Stimulated activated CD8-positive, alpha-beta memory T cell treated with anti-CD3 and anti-CD28 coated beads, Interleukin-12 subunit alpha, Interleukin-12 subunit beta, amount 100 ng/mL, for 24 hours (primary cell): ENCODE data around the gene NCF4.

Experiments used
- DNase-seq: peaks from one replicate; pipeline ENCODE4 v3.0.0-alpha.2; 2020; ENCODE audit errors: extremely low read depth

Gene NCF4

DNA sequence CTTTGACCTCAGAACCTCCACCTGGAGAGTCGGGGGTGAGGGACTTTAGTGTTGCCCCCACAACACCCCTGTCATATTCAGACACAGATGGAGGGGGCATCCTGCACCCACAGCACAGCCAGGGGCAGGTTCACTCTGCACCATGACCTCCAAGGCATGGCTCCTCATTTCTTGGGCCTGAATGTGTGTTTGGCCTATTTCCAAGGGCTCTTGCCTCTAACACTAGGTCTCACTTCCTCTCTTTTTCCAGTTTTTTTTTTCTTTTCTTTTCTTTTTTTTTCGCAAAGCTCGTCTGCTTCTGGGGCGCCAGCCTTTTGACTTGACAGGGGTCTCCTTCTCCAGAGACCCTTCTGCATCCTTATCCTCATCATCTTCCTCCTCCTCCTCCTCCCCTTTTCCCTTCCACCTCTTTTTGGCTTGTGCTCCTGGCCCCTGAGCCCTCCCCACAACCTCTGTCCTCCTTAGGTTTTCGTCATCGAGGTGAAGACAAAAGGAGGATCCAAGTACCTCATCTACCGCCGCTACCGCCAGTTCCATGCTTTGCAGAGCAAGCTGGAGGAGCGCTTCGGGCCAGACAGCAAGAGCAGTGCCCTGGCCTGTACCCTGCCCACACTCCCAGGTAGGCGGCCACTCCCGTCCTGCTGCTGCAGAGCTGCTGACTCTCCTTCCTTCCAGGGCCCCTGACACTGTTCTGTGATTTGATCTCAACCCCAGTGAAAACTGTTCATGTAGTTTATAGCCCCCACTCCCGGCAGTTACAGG is 3.8 kb downstream of the NCF4 start:
- DNase-seq = no peak

DNA sequence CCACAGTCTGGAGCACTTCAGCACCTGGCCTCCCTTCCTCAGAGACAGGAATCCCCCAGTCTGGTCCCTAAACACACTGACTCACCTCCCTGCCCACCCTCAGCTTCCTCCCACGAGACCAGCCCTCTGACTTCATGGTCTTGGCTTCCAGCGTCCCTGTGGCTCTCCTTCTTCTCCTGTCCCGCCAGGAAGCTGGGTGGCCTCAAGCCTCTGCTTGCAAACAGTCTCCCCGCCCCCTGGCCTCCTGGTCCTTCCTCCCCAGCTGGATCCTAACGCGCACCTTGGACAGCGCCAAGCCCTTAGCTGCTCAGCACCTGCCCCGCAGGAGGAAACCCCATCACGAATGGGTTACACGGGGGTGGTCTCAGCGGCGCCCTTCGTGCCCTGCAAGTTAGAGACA is 4.5 kb downstream of the NCF4 start:
- DNase-seq = no peak

DNA sequence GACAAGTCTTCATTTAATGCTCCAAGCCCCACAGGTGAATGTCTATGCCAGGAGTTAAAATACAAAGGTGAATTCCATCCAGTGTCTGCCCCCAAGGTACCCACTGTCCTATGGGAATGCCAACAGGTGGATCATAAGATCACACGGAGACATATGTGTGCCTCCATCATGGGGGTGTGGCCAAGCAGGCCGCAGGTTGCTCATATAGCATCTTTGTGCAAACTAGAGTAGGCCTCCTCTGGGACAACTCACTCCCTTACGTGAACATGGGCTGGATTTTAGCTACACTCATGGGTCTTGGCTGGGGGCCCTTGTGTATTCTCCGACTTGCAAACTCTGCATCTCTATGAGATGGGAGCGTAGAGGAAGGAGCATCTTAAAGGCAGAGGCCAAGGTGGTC is 6.9 kb downstream of the NCF4 start:
- DNase-seq = no peak

DNA sequence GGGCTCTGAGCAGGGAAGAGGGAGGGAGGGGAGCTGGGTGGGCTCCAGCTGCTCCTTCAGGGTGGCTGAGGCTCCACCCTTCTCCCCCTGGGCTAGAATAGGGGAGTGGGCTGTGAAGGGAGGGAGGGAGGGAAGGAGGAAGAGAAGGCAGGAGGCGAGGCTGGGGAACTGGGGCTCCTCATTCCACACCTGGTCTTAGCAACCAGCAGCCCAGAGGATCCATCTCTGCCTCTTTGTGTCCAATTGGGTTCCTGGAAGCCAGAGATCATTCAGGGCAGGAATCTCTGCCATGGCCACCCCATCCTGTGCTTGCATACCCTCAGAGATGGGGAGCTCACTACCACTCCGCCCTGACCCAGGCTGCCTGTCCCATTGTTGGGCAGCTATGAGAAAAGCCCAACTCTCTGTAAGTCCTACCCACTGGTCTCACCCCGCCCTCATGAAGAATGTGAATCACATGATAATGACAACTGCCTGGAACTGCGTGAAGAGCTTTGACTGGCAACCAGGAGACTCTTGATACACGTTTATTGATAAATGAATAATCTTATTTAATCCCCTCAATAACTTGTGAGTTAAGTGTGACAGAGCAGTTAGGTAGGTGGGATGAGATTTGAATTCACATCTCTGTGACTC is 7.9 kb downstream of the NCF4 start:
- DNase-seq = no peak

DNA sequence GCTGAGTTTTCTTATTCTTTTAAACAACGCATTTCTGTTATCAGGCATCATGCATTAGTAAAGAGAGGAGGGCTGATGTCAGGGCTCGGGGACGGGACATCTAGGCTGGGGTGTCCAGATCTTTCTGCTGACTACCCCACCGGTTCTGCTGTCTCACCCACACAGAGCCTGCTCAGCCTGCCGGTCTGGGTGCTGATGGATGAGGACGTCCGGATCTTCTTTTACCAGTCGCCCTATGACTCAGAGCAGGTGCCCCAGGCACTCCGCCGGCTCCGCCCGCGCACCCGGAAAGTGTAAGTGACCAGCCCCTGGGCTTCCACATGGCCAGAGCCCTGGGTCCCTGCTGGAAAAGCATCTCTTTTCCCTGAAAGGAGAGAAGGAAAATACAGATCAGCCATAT is 9.4 kb downstream of the NCF4 start:
- DNase-seq = no peak

DNA sequence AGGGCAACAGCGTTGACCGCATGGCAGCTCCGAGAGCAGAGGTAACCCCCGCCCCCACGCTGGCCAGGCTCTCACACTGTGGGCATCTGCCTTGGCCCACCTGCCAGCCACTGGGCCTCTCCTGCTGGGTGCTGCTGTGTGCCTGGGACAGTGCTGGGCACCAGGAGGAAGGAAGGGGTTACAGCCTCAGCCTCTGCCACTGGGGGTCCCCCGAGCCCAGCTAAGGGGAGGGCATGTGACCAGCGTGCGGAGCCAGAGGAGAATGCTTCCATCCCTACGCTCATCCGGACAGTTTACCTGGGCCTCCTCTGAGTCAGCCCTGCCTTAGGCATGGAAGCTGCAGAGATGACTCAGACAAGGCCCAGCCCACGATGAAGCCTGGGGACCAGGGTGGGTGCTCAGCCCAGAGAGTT is 10.9 kb downstream of the NCF4 start:
- DNase-seq = no peak

DNA sequence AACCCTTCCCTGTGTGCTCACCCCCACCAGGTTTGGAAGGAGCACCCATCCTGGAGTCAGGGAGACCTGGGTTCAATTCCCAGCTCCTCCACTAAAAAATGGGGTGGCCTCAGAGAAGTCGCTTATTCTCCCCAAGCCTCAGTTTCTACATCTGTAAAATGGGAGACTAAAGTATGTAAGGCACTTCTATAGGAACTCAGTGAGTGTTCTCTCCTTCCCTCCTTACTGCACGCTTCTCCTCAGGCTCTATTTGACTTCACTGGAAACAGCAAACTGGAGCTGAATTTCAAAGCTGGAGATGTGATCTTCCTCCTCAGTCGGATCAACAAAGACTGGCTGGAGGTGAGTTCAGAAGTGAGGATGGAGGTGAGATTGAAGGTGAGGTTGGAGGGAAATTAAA is 11.3 kb downstream of the NCF4 start:
- no peak for DNase-seq

DNA sequence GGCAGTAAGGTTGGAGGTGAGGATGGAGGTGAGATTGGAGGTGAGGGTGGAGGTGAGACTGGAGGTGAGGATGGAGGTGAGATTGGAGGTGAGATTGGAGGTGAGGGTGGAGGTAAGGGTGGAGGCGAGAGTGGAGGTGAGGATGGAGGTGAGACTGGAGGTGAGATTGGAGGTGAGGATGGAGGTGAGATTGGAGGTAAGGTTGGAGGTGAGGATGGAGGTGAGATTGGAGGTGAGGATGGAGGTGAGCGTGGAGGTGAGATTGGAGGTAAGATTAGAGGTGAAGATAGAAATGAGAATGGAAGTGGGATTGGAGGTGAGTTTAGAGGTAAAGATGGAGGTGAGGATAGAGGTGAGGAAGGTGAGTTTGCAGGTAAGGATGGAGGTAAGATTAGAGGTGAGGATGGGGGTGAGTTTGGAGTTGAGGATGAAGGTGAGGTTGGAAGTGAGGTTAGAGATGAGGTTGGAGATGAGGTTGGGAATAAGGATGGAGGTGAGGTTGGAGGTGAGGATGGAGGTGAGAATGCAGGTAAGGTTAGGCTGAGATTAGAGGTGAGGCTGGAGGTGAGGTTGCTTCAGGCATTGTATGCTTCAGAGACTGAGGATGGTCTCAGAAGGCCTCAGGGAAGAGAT is 12.2 kb downstream of the NCF4 start:
- no peak for DNase-seq

DNA sequence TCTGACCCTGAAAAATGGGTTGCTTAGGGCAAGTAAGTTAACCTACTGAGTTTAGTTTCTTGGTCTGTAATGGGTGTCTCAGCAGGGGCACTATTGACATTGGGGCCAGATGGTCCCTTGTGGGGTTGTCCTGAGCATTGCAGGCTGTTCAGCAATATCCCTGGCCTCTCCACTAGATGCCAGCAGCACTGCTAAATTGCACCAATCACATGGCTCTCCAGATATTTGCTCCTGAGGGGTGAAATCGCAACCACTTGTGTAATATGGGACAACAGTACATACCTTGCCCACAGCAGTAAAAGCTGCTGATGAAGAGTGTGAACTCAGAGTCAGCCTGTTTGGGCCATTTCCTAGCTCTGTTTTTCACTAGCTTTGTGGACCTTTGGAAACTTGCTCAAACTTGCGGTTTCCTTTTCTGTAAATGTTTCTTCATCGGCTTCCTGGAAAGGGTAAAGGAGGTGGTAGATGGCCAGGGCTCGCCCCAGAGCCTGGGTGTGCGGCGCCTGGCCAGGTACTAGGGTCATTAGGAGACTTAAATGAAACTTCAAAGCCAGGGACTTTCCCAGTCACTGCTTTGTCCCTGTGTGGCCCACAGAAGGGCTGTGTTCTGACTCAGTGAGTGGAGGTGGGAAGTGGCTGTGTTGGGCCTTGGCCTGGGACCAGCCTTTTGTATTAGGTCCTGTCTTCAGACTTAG is 13.0 kb downstream of the NCF4 start:
- DNase-seq = no peak

DNA sequence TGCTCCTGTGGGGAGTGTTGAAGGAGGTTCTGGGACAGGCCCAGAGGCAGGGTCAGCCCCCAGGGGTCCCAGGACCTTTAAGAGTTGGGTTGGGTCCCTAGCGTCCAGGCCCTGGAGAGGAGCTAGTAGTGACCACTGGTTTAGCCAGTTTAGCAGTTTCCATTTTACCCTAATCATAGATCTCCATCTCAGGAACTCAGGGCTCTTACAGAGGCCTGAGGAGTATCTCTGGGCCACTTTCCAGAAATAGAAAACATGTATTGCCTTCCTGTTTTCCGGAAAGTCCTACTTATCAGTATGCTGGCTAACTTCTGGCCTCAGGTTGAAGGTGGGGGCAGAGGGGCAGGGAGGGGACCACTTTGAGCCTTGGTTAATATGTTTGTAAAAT is 13.5 kb downstream of the NCF4 start:
- no peak for DNase-seq

DNA sequence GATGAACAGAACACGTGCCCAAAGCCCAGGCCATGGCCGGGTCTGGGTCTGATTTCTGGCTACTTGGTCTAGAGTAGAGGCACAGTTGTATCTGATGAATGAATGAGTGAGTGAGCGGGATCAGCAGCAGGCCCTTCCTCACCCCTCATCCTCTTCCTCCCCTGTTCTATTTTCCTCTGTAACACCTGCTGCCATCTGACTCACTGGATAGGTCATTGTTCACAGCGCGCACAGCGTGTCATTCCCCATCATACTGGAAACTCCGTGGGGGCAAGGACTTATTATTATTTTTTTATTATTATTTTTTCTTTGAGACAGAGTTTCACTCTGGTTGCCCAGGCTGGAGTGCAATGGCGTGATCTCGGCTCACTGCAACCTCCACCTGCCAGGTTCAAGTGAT is 13.9 kb downstream of the NCF4 start:
- DNase-seq = no peak

DNA sequence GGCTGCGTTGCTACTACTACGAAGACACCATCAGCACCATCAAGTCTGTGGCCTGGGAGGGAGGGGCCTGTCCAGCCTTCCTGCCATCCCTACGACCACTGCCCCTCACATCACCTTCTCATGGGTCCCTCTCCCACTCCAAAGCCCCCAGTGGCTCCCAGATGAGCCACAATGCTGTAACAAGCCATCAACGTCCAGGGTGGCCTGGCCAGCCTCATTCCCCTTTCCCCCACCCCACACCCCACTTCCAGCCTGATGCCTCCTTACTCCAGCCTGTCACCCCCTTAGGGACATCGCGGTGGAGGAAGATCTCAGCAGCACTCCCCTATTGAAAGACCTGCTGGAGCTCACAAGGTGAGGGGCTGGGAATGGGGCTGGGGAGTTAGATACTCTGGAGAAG is 14.9 kb downstream of the NCF4 start:
- no peak for DNase-seq

DNA sequence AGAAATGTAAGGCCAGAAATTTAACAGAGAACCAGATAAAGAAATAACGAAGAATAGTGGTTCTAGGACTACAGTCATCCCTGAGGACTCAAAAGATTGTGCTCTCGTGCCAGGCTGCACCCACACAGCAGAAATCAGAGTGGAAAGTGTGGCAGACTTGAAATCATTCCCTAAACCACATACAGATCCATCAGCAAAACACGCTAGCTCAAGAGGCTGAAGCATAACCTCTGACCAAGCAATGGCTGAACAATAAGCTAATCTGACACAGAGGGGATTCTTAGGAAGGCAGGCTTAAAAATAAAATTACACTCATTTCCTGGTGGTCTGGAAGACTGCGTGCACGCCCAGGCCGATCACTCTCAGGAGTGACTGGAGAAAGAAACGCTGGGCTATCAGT is 19.0 kb downstream of the NCF4 start:
- no peak for DNase-seq

DNA sequence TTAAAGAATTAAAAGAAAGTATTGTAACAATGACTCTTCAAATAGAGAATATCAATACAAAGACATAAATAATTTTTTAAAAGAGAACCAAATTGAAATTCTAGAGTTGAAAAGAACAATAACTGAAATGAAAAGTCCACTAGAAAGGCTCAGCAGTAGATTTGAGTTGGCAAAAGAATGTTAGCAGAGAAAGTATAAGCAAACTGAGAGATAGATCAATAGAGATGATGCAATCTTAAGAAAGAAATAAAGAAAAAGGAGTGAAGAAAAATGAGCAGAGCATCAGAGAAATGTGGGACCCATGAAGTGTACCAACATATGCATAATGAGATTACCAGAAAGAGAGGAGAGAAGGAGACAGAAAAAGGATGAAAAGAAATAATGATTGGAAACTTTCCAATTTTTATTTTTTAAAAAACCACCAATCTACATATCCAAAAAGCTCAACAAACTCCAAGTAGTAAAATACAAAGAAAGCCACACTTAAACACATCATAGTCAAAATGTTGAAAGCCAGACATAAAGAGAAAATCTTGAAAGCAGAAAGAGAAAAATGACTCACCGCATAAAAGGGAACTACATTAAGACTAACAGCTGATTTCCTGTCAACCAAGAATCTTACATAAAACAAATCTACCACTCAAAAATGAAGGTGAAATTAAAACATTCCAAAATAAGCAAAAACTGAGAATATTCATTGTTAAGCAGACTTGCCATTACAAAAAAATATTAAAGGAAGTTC is 20.9 kb downstream of the NCF4 start:
- no peak for DNase-seq

DNA sequence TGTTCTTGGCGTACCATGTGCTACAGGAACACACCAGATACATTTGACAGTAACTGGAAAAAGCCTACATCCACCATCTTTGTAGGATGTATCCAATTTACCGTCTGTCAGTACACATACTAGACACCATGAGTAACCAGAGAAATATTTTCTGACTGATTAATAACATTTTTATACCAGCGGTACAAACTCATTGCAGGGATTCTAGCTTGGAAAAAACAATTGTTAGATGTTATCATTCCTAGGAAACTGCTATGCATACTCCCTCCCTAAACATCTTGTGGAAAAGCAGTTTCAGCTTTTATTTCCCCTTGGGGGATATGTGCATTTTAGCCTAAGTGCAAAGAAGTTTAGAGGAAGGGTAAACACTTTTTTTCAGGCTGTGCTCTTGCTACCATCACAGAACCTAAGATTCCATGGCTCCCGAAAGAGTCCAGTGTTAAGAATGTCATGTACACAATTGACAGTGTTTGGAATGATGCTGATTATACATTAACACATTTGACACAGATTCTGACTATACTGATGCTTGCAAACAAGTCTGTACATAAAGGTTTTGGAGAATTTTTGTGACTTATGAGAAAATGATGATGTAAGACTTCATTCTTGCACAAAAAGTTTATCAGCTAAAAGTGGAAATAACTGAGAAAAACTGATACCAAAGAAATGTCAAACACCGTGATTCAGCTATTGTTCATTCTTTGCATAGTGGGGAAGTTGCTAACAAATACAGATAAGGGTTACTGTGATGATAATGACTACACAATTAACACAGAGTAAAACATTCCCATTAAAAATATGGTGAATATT is 23.7 kb downstream of the NCF4 start:
- no peak for DNase-seq

DNA sequence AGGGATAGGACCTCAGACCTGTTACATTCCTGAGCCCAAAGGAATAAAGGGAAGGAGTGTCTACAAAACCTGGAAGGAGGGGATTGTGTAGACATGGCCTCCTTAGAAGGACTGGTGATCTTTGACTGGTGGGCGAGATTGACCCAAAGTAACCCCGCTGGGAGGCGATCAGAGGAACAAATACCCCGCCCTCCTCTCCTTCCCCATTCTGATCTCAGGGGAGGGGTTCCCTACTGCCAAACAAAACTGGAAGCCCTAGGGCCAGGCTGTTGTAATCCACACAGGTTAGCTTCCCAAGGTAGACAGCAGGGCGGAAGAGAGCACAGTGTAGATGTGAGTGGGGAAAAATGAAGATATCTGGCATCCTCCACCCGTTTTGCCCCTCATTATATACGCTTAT is 24.7 kb downstream of the NCF4 start:
- no peak for DNase-seq

DNA sequence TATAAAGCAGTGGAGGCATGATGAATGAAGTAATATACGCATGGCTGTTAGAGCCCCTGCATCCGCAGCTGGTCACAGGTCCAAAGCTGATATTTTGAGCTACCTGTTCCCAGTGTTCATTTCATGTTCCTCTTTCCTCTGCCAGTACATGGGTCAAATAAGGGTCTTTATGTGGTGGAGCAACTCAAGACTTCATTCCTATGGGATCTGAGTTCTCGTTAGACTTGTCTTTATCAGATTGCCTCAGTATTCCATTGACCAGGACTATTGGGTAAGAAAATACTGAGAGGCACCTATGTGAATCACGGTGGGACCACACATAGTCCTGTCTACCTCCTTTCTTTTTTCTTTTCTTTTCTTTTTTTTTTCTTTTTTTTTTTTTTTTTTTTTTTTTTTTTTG is 25.2 kb downstream of the NCF4 start:
- DNase-seq = no peak

DNA sequence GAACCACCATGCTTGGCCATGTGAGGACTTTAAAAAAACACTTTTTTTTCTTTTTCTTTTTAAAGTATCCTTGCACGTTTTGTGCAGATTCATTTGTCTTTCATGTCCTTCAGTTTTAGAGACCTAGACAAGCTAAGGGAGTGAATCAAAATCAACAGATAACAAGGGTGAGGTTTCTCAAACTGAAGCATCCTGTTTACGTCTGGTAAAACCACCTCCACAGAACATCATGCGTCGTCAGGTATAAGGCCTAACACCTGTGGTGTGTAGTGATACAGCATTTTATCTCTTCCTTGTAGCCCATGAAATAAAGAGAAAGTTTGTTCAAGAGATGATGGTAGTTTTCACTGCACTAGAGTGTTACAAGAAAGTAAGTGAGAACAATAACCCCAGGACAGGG is 26.4 kb downstream of the NCF4 start:
- DNase-seq = no peak

DNA sequence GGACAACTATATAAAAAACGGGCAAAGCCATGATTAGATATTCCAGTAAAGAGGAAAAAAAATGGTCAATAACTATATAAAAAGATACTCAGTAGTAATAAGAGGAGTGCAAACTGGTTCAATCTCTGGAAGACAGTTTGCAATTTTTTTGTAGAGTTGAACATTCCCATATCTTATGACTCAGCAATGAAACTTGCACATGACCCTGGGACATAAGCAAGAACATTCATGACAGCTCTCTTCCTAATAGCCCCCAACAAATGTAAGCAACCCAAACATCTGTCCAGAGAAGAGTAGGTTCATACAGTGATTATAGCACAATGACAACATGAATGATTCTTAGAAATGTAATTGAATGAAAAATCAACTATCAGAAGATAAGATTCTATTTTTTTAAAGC is 30.8 kb downstream of the NCF4 start:
- DNase-seq = no peak

DNA sequence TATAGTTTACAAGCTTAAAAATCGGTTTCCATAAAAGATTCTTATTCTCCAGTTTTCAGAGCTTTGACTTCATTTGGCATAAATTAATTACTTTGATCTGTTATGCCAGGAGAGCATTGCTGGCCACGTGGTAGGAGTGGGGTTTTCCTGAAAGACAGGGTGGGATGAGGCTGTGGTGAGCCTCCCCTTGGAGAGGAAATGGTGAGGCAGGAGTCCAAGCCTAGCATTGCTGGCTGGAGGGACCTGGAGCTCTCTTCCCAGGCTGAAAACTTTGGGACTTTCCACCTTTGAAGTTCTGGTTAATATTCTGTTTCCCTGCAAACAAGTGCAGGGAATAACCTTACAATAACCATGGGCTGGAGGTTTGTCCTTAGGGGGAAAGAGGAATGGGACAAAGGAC is 31.5 kb downstream of the NCF4 start:
- no peak for DNase-seq

DNA sequence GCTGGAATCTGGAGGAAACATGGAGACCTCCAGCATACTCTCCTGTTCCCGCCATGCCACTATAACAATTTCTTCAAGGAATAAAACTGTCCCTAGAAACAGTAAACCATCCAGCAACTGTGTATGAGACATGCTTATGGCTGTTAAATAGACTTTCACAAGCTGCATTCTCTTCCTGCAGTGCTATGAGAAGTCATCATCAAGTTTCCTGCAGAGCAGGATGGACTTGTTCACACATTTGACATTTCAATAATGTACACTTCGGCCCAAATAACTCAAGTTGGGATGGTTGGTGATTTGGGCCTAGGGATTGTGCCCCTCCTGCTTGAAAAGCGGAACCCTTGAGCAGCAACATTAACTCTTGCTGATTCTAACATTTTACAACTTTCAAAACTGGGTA is 32.5 kb downstream of the NCF4 start:
- no peak for DNase-seq
